ENCODE measurements around the gene PSAPL1. TPM values are rescaled to one million over a fixed set of nuclear protein-coding genes. Genes with fewer than 3 reads are reported as not detected.

Gene PSAPL1
- total and polyA plus RNA-seq, 2 of the 8 experiments (the other 6 are each of a cell fraction or from before 2014, with no cell fraction given): 0.03 TPM; not detected in 1

- Histone ChIP-seq H2BK12ac (ENCODE audit: low read depth, low read length) (no peak overlapping the region), H3K4me1 (replicated peaks in 1 of 4; ENCODE audit: control insufficient read depth in 3 of 4, insufficient read depth in 4 of 4, low read length in 3 of 4) (peaks cover 0 to 6% (median under 1%) of the 10 kb centered on the region in 4 experiments; a peak in 4 of 7 replicates), H2AK5ac (ENCODE audit: low read depth, low read length) (no peak overlapping the region), H3K27me3 (replicated peaks in 1 of 4; ENCODE audit: control insufficient read depth in 3 of 4, extremely low read depth in 1 of 4, insufficient read depth in 3 of 4, low read length in 3 of 4) (peaks cover 0 to 4% (median 3%) of the 10 kb centered on the region in 4 experiments; a peak in 4 of 7 replicates), H3K23ac (ENCODE audit: insufficient read length) (no peak overlapping the region), H3K79me1 (ENCODE audit: low read depth, low read length) (no peaks in the 10 kb centered on the region), H2BK20ac (ENCODE audit: low read length) (no peak overlapping the region), H4K20me1 (replicated peaks in 1 of 2; ENCODE audit: control insufficient read depth in 1 of 2, insufficient read depth in 2 of 2, low read length in 2 of 2) (peaks cover 0 to 2% of the 10 kb centered on the region in 2 experiments), H2BK120ac (replicated peaks; ENCODE audit: low read depth, low read length) (no peak overlapping the region), H2AFZ (ENCODE audit: low read length) (no peak overlapping the region), H3K9me3 (ENCODE audit: insufficient read depth in 2 of 2, low read depth in 1 of 2, low read length in 1 of 2) (peaks cover 7% of the 10 kb centered on the region in 2 experiments; a peak in 1 of 4 replicates), H4K91ac (replicated peaks; ENCODE audit: insufficient read length, low read length) (no peak overlapping the region), H3K56ac (replicated peaks; ENCODE audit: insufficient read length, low read depth, low read length) (no peak overlapping the region), H3K4me2 (ENCODE audit: insufficient read depth in 1 of 2, low read depth in 2 of 2, low read length in 2 of 2) (no peak overlapping the region), H4K5ac (ENCODE audit: insufficient read length, low read depth, low read length) (no peak overlapping the region), H3K4ac (replicated peaks; ENCODE audit: insufficient read length, low read depth, low read length) (no peak overlapping the region), H2BK5ac (ENCODE audit: low read depth, low read length) (no peak overlapping the region), H3K36me3 (ENCODE audit: control insufficient read depth in 2 of 4, insufficient read depth in 4 of 4, low read length in 3 of 4) (no peaks in the 10 kb centered on the region), H2BK15ac (ENCODE audit: low read length) (no peak overlapping the region), H4K8ac (ENCODE audit: extremely low read depth, insufficient read depth, low read length) (no peak overlapping the region), H3K14ac (ENCODE audit: insufficient read length) (no peak overlapping the region), H3K18ac (ENCODE audit: extremely low read depth, low read length) (no peak overlapping the region), H3K27ac (ENCODE audit: low read depth, low read length) (no peak overlapping the region), H3K9ac (replicated peaks in 1 of 4; ENCODE audit: extremely low read depth in 1 of 4, low read depth in 3 of 4, low read length in 3 of 4) (no peak overlapping the region), H3K23me2 (ENCODE audit: low read depth, low read length) (no peaks in the 10 kb centered on the region), H3K4me3 (ENCODE audit: extremely low read depth in 1 of 4, insufficient read depth in 2 of 4, low read depth in 3 of 4, low read length in 4 of 4) (no peak overlapping the region), H3K79me2 (ENCODE audit: control insufficient read depth in 1 of 2, insufficient read depth in 2 of 2, low read length in 2 of 2) (no peaks in the 10 kb centered on the region)
- no peak for DNase-seq (ENCODE audit: low read depth in 1 of 2, low spot score in 2 of 2)
- ChIA-PET CTCF (ENCODE audit: partially characterized antibody) (interaction anchor here (1.6 kb wide), 2 partner anchors 9 to 10 kb away, joined by 3 to 5 read pairs; no protein-coding TSS in a partner anchor), POLR2A (ENCODE audit: partially characterized antibody) (no interaction called here)
- 88% methylated on average over 4 of the region's 9 CpGs; no CpG with 5 or more reads in 1 of the 2 experiments for WGBS, 2 experiments (ENCODE audit: extremely low coverage in 1 of 2, insufficient coverage in 1 of 2, insufficient read length in 1 of 2, insufficient replicate concordance in 2 of 2, low coverage in 1 of 2, low lambda C conversion rate in 2 of 2, missing lambda C conversion rate in 1 of 2)
- no peak for FAIRE-seq
- no peak for TF ChIP-seq MAFK (IDR thresholded peaks at IDR 0.05; ENCODE audit: low read depth, low read length)
- no peak for TF ChIP-seq TEAD4 (IDR thresholded peaks at IDR 0.05; ENCODE audit: low read depth, low read length)
- TF ChIP-seq USF2 (IDR thresholded peaks at IDR 0.05; ENCODE audit: low read length): no peak
- no peak for TF ChIP-seq CTCF (IDR thresholded peaks at IDR 0.05; ENCODE audit: control extremely low read depth in 1 of 3, insufficient read depth in 1 of 3, low read depth in 1 of 3, low read length in 3 of 3)
- TF ChIP-seq CEBPB (IDR thresholded peaks at IDR 0.05; ENCODE audit: low read depth, low read length): no peak
- TF ChIP-seq NANOG (IDR thresholded peaks at IDR 0.05; ENCODE audit: insufficient read depth, low read depth, low read length, poor library complexity, severe bottlenecking): no peak
- no peak for TF ChIP-seq TAF1 (IDR thresholded peaks at IDR 0.05; ENCODE audit: low read depth, low read length)
- TF ChIP-seq RBBP5 (IDR thresholded peaks at IDR 0.05; ENCODE audit: borderline replicate concordance, low read depth, low read length): no peak
- TF ChIP-seq SAP30 (IDR thresholded peaks at IDR 0.05; ENCODE audit: insufficient read depth, insufficient replicate concordance, low read length): no peak
- TF ChIP-seq SP1 (IDR thresholded peaks at IDR 0.05; ENCODE audit: low read depth, low read length): no peak
- no peak for TF ChIP-seq KDM4A (IDR thresholded peaks at IDR 0.05; ENCODE audit: low read depth, low read length, severe bottlenecking)
Measured at GRCh38 chr4:7422898-7423180, 11.9 kb downstream of the PSAPL1 start.

Data from H1 (cell line).